Pancreas (tissue), 10 donors: ENCODE results near the gene TMEM63A. TPM values are rescaled to one million over a fixed set of nuclear protein-coding genes. Genes with fewer than 3 reads are reported as not detected.

Experiments
- ATAC-seq, 4 donors: fragments of 200-7000 bp; cut with Tn5 transposase; one replicate each; pipeline versions ENCODE4 v1.8.0 to v1.9.1; 2020; ENCODE audit warnings: mild to moderate bottlenecking in 4 of 4, moderate library complexity in 4 of 4
- DNase-seq, 6 donors: peaks; one replicate each; pipeline ENCODE4 v3.0.0-alpha.2; 2020
- FAIRE-seq: peaks from 2 replicates; lab custom pipeline; 2012; peaks lifted over from hg19 to GRCh38; lab: Jason Lieb, UNC
- H3K27ac ChIP-seq, 4 donors: fragments of 200-600 bp; sonication (generic); 1 replicate in 3 of 4; 2 replicates in 1 of 4; pipeline versions ENCODE4 v1.5.0 to v1.8.0; 2020
- H3K27me3 ChIP-seq, 4 donors: fragments of 200-600 bp; one replicate each; pipeline ENCODE4 v1.8.0; 2021
- H3K36me3 ChIP-seq, 3 donors: fragments of 200-600 bp; sonication (generic) in 1 of 3; one replicate each; pipeline versions ENCODE4 v1.5.0 to v1.8.0; 2020 to 2021
- H3K4me1 ChIP-seq, 3 donors: fragments of 200-600 bp; one replicate each; pipeline ENCODE4 v1.8.0; 2021
- H3K4me3 ChIP-seq, 4 donors: fragments of 200-600 bp; sonication (generic) in 2 of 4; one replicate each; pipeline versions ENCODE4 v1.5.0 to v1.8.0; 2020 to 2021
- H3K9me3 ChIP-seq, 4 donors: fragments of 200-600 bp; one replicate each; pipeline ENCODE4 v1.8.0; 2021
- CTCF ChIP-seq, 4 donors: fragments of 200-600 bp; sonication (generic) in 3 of 4; IDR thresholded peaks; one replicate each; pipeline versions ENCODE4 v1.5.0 to v1.8.0; 2021; ENCODE audit warnings: antibody characterized with exemption in 4 of 4
- WGBS, 2 donors: extraction: QIAGEN DNeasy Blood & Tissue Kit; methylation state at CpG; one replicate each; pipeline ENCODE4 v1.1.7; 2013; 5-methylcytosine and 5-hydroxymethylcytosine counted together
- intact Hi-C, 3 donors: fragments of 100-400 bp; cut with DNase I; formaldehyde crosslinking; loops; one replicate each; pipeline versions ENCODE4 v1.11.1 to v1.14.2; 2022
- polyA plus RNA-seq, 2 donors: library from polyadenylated mRNA; stranded (reverse); fragments of 200-250 nt; gene quantifications; one replicate each; pipeline ENCODE4 v1.2.3, GENCODE V29; 2013
- total RNA-seq, 6 donors: library from RNA; stranded (reverse); fragmentation: NEBNext Ultra II Directional in 4 of 6; extraction: Animal tissue kit (Norgen Biotek cat#: 25700) in 4 of 6; gene quantifications; one replicate each; pipeline versions ENCODE4 v1.2.1 to v1.2.4, GENCODE V29; 2021 to 2023
- donor health status: healthy with polysubstance abuse.
- donor health status: DM: no; HTN: no; CAD: no; lungs with moderate emphysema.
- donor health status: DM: no; HTN: no; CAD: no.
- donor health status: control.
- donor health status: control.
- donor health status: Bipolar disorder and iron deficiency.
- donor health status: DM: yes; HTN: yes; CAD: no.
- donor health status: DM: no; HTN: no; CAD: no.
- donor health status: DM: no; HTN: no; CAD: no.
- donor health status: DM: yes; HTN: yes; CAD: no.

The TMEM63A gene
- total and polyA plus RNA-seq, 8 donors, result 56.3 to 185 (median 84.0) TPM

- WGBS, 2 donors, result 32 to 41% methylated on average over 12 of the region's 12 CpGs
- ATAC-seq (peak in 1 of 4 donors; percentile 5), FAIRE-seq (no peak), DNase-seq (peak in 1 of 6 donors; percentile 37)
- H3K4me3 ChIP-seq, result no peak overlapping the region
- no peaks in the 10 kb centered on the region for H3K9me3 ChIP-seq
- intact Hi-C loops, result no loop called here
- H3K4me1 ChIP-seq, result peaks cover 74 to 81% (median 80%) of the 10 kb centered on the region in 3 donors
- H3K27me3 ChIP-seq, result no peaks in the 10 kb centered on the region
- TF ChIP-seq CTCF (IDR thresholded peaks at IDR 0.05), result no peak
- peak overlapping the region in 2 of 4 donors; percentile 8 to 36 for H3K27ac ChIP-seq
- H3K36me3 ChIP-seq, result no peaks in the 10 kb centered on the region
Observed at GRCh38 chr1:225819346-225820192, 62.6 kb downstream of the TMEM63A start.

- DNase-seq (peak in 1 of 6 donors; percentile 11), ATAC-seq (no peak), FAIRE-seq (no peak)
- intact Hi-C loops, result no loop called here
- Histone ChIP-seq H3K27ac (peak overlapping the region in 2 of 4 donors; percentile 77 to 83), H3K36me3 (no peaks in the 10 kb centered on the region), H3K27me3 (no peaks in the 10 kb centered on the region), H3K9me3 (no peaks in the 10 kb centered on the region), H3K4me1 (peaks cover 78 to 83% (median 81%) of the 10 kb centered on the region in 3 donors), H3K4me3 (no peak overlapping the region)
- no peak for TF ChIP-seq CTCF (IDR thresholded peaks at IDR 0.05)
- 74 to 83% methylated on average over 7 of the region's 7 CpGs for WGBS, 2 donors
Observed at GRCh38 chr1:225818229-225818628, 64.0 kb downstream of the TMEM63A start.

GRCh38 chr1:225817611-225818061 lies 64.5 kb downstream of the TMEM63A start:
- ATAC-seq (peak; percentile 81 to 89 (median 87)), FAIRE-seq (no peak), DNase-seq (peak in 5 of 6 donors; percentile 86 to 92 (median 90))
- intact Hi-C loops, result no loop called here
- H3K4me1 ChIP-seq, result peaks cover 83 to 86% (median 84%) of the 10 kb centered on the region in 3 donors
- no peaks in the 10 kb centered on the region for H3K27me3 ChIP-seq
- no peak for TF ChIP-seq CTCF (IDR thresholded peaks at IDR 0.05)
- H3K36me3 ChIP-seq, result no peaks in the 10 kb centered on the region
- no peak overlapping the region for H3K4me3 ChIP-seq
- 24 to 27% methylated on average over 8 of the region's 8 CpGs for WGBS, 2 donors
- no peaks in the 10 kb centered on the region for H3K9me3 ChIP-seq
- peak overlapping the region; percentile 56 to 83 (median 68) for H3K27ac ChIP-seq

GRCh38 chr1:225816643-225817538 lies 65.3 kb downstream of the TMEM63A start:
- 39 to 43% methylated on average over 17 of the region's 17 CpGs for WGBS, 2 donors
- intact Hi-C loops, result no loop called here
- H3K27me3 ChIP-seq, result no peaks in the 10 kb centered on the region
- no peak overlapping the region for H3K4me3 ChIP-seq
- peaks cover 90 to 91% (median 90%) of the 10 kb centered on the region in 3 donors for H3K4me1 ChIP-seq
- no peaks in the 10 kb centered on the region for H3K9me3 ChIP-seq
- peak overlapping the region; percentile 56 to 83 (median 68) for H3K27ac ChIP-seq
- ATAC-seq (peak; percentile 5 to 22 (median 15)), DNase-seq (peak in 1 of 6 donors; percentile 60), FAIRE-seq (no peak)
- no peaks in the 10 kb centered on the region for H3K36me3 ChIP-seq
- TF ChIP-seq CTCF (IDR thresholded peaks at IDR 0.05), result no peak
